NK-92 (cell line): ENCODE data around the gene ZNF384.
"Not testable (repeated sequence)": the region's sequence is repeated elsewhere in the genome, so short reads cannot be mapped to it uniquely, and the experiment has no call there.

Experiments used
- DNase-seq: peaks from one replicate; lab custom pipeline; 2025; ENCODE audit not compliant: unreplicated experiment; lab: John Stamatoyannopoulos, UW

Gene ZNF384

GRCh38 chr12:6688999-6689882 lies at the start of gene ZNF384:
Gene ZNF384, minus strand, starts transcription at chr12:6689375. Its CDS starts 9,855 bp downstream, at chr12:6679520.
- peak; percentile 99 for DNase-seq

GRCh38 chr12:6736754-6737153 lies 47.6 kb upstream of the ZNF384 start:
- DNase-seq, result no peak

- DNase-seq, result no peak
Measured at GRCh38 chr12:6735448-6736191, 46.4 kb upstream of the ZNF384 start.

GRCh38 chr12:6734506-6735387 lies 45.6 kb upstream of the ZNF384 start:
- no peak for DNase-seq

GRCh38 chr12:6730169-6730568 lies 41.0 kb upstream of the ZNF384 start:
- no peak for DNase-seq

- DNase-seq, result no peak
Measured at GRCh38 chr12:6729186-6729585, 40.0 kb upstream of the ZNF384 start.

GRCh38 chr12:6725350-6725749 lies 36.2 kb upstream of the ZNF384 start:
- no peak for DNase-seq

- DNase-seq, result no peak
Measured at GRCh38 chr12:6724409-6724797, 35.2 kb upstream of the ZNF384 start.

GRCh38 chr12:6723607-6724408 lies 34.6 kb upstream of the ZNF384 start, which contains the start of gene COPS7A:
Gene COPS7A, plus strand, starts transcription at chr12:6724046. Its CDS starts 611 bp downstream, at chr12:6724657.
- DNase-seq, result peak; percentile 35

GRCh38 chr12:6722863-6723262 lies 33.7 kb upstream of the ZNF384 start:
- DNase-seq, result no peak

GRCh38 chr12:6716874-6717437 lies 27.8 kb upstream of the ZNF384 start:
- DNase-seq, result no peak

- DNase-seq, result not testable (repeated sequence)
Measured at GRCh38 chr12:6716031-6716873, 27.1 kb upstream of the ZNF384 start.

- no peak for DNase-seq
Measured at GRCh38 chr12:6708960-6709394, 19.8 kb upstream of the ZNF384 start.

- not testable (repeated sequence) for DNase-seq
Measured at GRCh38 chr12:6708351-6708750, 19.2 kb upstream of the ZNF384 start.

GRCh38 chr12:6703631-6704030 lies 14.5 kb upstream of the ZNF384 start:
- no peak for DNase-seq

GRCh38 chr12:6701078-6701768 lies 12.0 kb upstream of the ZNF384 start:
- DNase-seq, result no peak

GRCh38 chr12:6700646-6701051 lies 11.5 kb upstream of the ZNF384 start, which contains the start of gene PIANP:
Gene PIANP, minus strand, starts transcription at chr12:6700815. Its CDS starts 2,754 bp downstream, at chr12:6698061.
- no peak for DNase-seq

GRCh38 chr12:6699989-6700645 lies 10.9 kb upstream of the ZNF384 start:
- DNase-seq, result no peak
